ENCODE data around the gene CCT3.

DNA sequence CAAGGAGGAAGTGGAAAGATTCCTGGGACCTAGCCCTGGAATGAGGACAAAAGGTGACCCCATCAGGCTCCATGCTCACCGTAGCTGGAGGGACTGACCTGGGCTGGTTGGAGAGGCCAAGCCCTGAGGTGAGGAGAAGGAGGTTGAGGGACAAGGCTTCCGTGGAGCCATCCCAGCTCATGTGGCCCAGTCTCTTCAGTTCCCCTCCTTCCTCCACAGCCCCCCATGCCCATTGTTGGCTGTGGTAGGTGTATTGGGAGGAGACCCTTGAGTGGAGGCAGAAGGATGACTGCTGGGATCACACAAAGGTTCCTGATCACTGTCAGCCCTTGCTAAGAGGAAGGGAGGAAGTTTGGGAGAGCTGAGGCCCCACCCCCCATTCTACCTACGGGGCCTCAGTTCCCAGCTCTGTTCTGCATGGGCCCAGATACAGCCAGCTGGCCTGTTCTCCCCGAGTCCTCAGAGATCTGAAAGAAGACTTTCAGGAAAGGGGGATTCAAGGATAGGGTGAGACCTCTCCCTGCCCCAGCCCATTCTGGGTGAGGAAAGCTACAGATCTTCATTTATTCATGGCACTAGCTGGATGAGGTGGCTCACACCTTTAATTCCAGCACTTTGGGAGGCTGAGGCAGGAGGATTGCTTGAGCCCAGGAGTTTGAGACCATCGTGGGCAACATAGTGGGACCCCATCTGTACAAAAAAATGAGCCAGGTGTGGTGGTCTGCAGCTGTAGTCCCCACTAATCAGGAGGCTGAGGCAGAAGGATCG is 48.2 kb upstream of the CCT3 start:
- TF ChIP-seq, protein P1, sequence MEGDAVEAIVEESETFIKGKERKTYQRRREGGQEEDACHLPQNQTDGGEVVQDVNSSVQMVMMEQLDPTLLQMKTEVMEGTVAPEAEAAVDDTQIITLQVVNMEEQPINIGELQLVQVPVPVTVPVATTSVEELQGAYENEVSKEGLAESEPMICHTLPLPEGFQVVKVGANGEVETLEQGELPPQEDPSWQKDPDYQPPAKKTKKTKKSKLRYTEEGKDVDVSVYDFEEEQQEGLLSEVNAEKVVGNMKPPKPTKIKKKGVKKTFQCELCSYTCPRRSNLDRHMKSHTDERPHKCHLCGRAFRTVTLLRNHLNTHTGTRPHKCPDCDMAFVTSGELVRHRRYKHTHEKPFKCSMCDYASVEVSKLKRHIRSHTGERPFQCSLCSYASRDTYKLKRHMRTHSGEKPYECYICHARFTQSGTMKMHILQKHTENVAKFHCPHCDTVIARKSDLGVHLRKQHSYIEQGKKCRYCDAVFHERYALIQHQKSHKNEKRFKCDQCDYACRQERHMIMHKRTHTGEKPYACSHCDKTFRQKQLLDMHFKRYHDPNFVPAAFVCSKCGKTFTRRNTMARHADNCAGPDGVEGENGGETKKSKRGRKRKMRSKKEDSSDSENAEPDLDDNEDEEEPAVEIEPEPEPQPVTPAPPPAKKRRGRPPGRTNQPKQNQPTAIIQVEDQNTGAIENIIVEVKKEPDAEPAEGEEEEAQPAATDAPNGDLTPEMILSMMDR (IDR thresholded peaks at IDR 0.05 in 2 of 3, conservative IDR thresholded peaks at IDR 0.05 in 1 of 3; ENCODE audit: borderline replicate concordance in 1 of 3, insufficient read depth in 1 of 3, low read depth in 2 of 3, low read length in 2 of 3): no peak
- TF ChIP-seq POLR2A (IDR thresholded peaks at IDR 0.05; ENCODE audit: borderline replicate concordance, extremely low read depth, insufficient read depth, insufficient read length): no peak

Measured in HCT116 (cell line).